Thyroid gland (tissue), 4 donors: Measurements from ENCODE around the gene HPF1.

ENCODE experiments used
- CTCF ChIP-seq, 6 experiments: fragments of 200-600 bp in 3 of 6; fragments of 450-650 bp in 3 of 6; sonication (generic) in 3 of 6; IDR thresholded peaks; one replicate each; pipeline ENCODE4 v1.5.1; 2016 to 2019; ENCODE audit warnings: antibody characterized with exemption in 6 of 6, mild to moderate bottlenecking in 2 of 6, inconsistent platforms in 1 of 6, moderate library complexity in 1 of 6
- POLR2A ChIP-seq, 2 donors: fragments of 450-650 bp; IDR thresholded peaks; one replicate each; pipeline ENCODE4 v1.6.1; 2017; ENCODE audit warnings: antibody characterized with exemption in 2 of 2, mild to moderate bottlenecking in 2 of 2, moderate library complexity in 1 of 2

- TF ChIP-seq CTCF (IDR thresholded peaks at IDR 0.05): no peak
- no peak for TF ChIP-seq POLR2A (IDR thresholded peaks at IDR 0.05)
Observed at GRCh38 chr4:169761846-169762245, 4.1 kb upstream of the HPF1 start.
